Activated CD4-positive, CD25-positive, alpha-beta regulatory T cell treated with anti-CD3 and anti-CD28 coated beads, Interleukin-2, amount 50 U/mL, for 72 hours (primary cell): ENCODE data around the gene NEURL3.
"Not testable (repeated sequence)": the region's sequence is repeated elsewhere in the genome, so short reads cannot be mapped to it uniquely, and the experiment has no call there.

ENCODE experiments used
- DNase-seq: peaks from one replicate; pipeline ENCODE4 v3.0.0; 2021

NEURL3 gene

DNA sequence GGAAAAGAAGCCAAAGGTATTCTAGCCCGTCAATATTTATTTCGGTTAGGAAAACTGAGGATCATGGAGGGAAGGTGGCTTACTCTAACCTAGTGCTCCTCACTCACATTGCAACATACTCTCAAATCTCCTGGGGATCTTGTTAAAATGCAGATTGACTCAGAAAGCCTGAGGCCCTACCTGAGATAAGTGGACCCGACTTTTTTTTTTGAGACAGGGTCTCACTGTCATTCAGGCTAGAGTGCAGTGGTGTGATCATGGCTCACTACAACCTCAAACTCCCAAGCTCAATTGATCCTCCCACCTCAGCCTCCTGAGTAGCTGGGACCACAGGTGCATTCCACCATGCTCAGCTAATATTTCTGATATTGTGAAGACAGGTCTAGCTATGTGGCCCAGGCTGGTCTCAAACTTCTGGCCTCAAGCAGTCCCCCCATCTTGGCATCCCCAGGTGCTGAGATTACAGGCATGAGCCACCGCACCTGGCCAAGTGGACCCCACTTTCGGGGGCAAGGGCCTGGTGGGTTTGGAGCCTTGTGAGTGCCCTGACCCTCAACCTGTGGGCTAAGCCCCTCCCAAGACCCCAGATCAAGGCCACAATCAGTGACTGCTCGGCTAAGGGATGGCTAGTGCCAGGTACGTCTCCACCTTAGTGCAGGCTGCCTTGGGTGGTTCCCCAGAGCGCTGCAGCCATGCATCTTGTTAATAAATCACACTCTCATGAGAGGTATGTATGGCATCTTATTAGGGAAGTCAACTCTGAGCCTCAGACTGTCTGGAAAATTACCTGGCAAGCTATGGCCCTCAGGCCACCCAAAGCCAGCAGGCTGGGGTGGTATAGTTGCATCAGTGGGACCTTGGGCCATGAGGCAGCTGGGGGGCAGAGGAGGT is 1.1 kb upstream of the NEURL3 start:
- no peak for DNase-seq

DNA sequence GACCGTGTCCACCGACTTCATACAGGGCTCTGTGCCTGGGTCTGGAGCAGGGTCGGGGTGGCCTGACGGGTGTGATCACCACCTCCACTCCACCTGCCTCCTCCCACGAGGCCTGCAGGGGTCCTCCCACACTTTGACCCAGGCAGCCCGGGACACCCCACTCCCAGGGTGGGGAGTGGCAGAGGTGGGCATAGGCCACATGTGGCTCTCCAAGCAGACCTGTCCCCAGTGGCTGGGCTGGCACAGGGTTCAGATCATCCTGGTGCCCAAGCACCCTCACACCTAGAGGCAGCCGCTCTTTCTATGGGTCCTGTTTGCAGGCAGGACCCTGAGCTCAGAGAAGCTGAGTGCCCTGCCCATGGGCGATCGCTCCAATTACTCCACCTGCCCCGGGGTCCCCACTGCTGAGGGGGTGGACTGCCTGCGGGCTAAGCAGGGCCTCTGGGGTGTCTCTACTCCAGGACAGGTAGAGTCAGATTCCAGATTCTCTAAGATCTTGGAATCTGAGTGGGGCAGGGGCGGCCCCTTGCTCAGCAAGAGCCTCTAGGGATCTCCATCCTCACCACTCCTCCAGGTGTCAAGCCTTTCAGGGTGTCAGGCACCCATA is 1.4 kb downstream of the NEURL3 start:
- no peak for DNase-seq

DNA sequence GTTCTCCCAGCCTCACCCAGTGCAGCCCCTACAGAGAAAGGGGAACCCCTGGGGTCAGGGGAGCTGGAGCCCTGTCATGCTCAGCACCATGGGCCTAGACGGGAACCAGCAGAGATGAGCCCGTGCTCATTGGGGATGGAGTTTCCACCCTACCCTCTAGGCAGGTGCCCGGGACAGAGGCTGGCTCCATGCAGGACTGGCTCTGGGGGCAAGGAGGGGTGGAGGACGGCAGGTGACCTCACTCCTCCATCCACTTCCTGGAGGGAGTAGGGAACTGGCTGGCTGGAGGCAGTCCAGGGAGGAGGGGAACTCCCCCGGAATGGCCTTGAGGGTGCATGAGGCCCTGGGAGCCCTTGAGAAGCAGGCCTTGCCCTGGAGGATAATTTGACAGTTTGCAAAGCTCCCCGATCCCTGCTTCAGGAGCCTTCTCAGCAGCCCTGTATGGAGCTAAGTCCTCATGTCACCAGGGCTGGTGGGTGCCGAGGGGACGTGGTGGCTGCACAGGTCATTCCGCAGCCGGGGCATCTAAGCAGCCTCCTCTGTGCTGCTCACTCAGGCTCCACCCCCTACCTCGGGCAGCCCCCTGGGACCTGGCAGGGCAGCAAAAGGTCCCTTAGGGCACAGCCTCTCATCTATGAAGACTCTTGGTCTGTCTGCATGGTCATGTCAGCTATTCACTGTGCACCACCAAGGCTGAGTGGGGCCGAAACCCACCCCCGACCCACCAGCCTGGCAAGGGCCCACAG is 2.1 kb downstream of the NEURL3 start:
- no peak for DNase-seq

- DNase-seq: no peak
Observed at GRCh38 chr2:96501886-96502810, 3.0 kb downstream of the NEURL3 start.

DNA sequence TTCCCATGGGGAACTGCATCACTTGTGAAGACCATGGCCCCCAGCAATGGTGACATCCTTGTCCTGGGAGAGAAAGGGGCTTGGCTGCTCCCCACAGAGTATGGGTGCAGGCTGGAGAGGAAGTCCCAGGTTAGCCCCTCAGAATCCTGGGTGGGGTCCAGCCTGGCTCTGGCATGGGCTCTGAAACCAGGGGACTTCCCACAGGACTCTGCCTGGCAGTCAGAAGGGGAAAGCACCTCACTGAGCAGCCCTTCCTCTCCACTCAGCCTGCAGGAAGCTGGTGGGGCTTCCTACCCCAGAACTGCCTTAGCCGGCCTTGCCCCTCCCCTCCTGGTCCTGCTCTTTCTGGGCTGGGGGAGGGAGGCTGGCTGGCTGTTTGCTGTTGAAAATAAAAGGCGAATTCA is 3.7 kb downstream of the NEURL3 start:
- DNase-seq: no peak

DNA sequence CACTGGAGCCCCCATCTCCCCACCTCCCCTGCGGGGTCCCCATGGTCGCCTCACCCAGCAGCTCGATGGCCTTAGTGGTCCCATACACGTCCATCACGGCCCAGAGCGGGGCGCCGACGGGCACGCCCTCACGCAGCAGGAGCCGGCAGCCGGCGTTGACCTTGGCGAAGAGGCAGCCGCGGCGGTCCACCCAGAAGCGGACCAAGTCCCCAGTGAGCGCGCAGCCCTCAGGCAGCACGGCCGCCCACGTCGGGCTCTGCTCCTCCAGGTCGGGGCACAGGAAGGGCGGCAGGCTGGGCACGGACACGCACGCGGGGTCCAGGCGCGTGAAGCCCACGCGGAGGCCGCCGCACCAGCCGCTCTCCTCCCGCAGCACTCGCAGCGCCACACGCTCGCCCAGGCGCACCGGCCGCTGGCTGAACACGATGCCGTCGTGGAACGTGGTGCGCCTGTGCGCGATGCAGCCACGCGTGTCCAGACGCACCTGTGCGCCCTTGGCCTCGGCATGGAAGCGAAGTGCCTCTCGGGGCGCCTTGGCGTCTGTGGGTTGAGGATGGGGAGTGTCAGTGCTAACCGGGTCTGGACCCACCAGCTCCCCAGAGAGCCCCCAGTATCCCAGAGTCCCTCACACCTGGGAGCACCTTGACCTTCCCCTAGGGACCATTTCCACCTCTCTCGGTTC is 4.6 kb downstream of the NEURL3 start:
- no peak for DNase-seq

DNA sequence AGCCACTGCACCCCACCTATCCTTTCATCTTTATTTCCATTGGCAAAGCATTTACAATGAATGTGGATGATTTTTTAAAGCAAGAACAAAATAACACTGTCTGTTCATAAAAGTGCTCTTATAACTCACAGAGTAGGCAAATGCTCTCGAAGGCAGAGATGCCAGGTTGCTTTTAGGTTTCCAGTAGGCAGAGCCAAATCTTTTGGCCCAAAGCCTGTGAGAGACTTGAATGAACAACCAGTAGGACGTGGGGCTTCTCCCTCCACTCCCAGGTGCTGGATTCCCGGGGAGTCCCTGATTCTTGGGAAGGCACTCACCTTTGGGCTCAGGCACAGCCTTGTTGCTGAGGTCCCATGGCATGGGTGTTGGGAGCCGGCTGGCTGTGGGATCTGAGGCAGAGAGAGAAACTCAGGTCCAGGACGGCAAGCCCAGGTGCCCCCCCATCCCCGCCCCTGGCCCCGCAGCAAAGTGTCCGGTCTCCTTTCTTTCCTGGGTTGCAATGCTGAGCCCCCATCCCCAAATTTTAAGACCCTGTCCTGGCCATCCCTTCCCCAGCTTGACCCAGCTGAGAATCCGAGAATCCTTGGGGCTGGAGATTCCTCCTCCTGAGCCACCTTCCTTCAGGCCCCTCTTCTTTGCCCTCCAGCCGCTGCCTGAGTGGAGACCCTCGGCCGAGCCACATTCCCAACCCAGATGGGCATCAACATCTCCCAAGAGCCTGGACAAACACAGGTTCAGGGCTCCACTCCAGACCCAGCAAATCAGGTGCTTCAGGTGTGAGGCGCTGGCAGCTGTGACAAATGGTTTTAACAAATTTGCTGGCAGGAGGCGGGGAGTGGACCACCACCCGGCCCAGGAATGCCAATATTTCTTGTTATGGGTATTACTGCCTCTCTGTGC is 5.8 kb downstream of the NEURL3 start:
- no peak for DNase-seq

DNA sequence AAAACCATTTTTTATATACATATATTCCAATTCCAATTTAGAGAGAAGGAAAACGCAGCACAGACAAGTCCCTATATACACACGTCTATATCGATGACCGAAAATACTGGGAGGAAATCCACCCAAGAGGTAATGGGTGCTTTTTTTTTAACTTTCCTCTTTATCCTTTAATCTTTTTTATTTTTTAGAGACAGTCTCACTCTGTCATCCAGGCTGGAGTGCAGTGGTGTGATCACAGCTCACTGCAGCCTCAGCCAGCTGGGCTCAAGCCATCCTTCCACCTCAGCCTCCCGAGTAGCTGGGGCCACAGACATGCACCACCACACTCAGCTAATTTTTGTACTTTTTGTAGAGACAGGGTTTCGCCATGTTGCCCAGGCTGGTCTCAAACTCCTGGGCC is 6.5 kb downstream of the NEURL3 start:
- not testable (repeated sequence) for DNase-seq

DNA sequence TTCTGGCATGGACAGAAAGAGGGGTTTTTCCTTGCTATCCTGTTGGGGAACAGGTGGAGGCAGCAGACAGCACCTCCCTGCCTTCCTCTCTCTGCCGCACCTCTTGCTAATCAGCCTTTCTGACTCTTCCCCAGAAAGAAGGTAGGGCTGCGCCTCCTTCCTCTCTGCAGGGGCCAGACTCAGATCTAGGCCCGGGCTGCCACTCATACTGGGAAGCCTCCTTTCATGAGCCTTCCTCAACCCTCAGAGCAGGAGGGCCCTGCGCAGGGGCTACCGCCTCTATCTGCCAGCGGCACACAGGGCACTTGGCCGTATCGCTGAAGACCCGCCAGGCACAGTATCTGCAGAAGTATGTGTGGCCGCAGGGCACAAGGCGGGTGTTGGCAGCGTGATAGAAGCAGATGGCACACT is 7.1 kb downstream of the NEURL3 start:
- DNase-seq: no peak

- DNase-seq: no peak
Observed at GRCh38 chr2:96495982-96496629, 9.1 kb downstream of the NEURL3 start.

- DNase-seq: no peak
Observed at GRCh38 chr2:96494188-96494587, 11.0 kb downstream of the NEURL3 start.

GRCh38 chr2:96493072-96493471 is 12.1 kb downstream of the NEURL3 start:
- DNase-seq: no peak

- no peak for DNase-seq
Observed at GRCh38 chr2:96491860-96492497, 13.2 kb downstream of the NEURL3 start.

DNA sequence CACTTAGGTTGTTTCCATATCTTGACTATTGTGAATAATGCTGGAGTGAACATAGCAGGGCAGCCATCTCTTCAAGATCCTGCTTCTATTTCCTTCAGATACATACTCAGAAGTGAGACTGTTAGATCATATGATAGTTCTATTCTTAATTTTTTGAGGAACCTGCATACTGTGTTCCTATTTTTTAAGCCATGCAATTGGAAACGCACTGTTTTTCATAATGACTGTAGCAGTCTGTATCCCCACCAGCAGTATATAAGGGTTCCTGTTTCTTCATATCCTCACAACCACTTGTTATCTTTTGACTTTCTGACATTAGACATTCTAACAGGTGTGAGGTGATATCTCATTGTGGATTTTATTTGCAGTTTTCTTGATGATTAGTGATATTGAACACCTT is 15.5 kb downstream of the NEURL3 start:
- no peak for DNase-seq

GRCh38 chr2:96489261-96489660 is 15.9 kb downstream of the NEURL3 start:
- DNase-seq: no peak

DNA sequence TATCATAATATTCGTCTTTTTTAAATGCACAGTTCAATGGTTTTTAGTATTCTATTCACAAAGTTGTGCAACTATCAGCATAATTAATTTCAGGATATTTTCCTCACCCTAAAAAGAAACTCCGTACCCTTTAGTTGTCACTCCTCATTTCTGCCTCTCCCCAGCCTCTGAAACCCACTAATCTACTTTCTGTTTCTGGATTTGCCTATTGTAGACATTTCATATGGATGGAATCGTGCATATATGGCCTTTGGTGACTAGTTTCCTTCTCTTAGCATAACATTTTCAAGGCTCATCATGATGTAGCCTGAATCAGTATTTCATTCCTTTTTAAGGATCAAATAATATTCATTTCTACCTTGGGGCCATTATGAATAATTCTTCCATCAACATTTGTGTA is 18.5 kb downstream of the NEURL3 start:
- DNase-seq: no peak

- peak; percentile 77 for DNase-seq
Observed at GRCh38 chr2:96485751-96486651, 19.2 kb downstream of the NEURL3 start.

GRCh38 chr2:96485350-96485749 is 19.8 kb downstream of the NEURL3 start:
- no peak for DNase-seq

- no peak for DNase-seq
Observed at GRCh38 chr2:96484091-96484490, 21.1 kb downstream of the NEURL3 start.
